Osteocyte (in vitro differentiated cells): ENCODE results near the gene PITPNC1. TPM values are rescaled to one million over a fixed set of nuclear protein-coding genes. Genes with fewer than 3 reads are reported as not detected.

Experiments used
- DNase-seq: peaks from one replicate; pipeline ENCODE4 v3.0.0; 2021; ENCODE audit warnings: mixed read lengths; ENCODE audit not compliant: unreplicated experiment; ENCODE audit errors: extremely low spot score
- H3K27ac Mint-ChIP-seq: one replicate; pipeline ENCODE4 v1.8.0; 2021; ENCODE audit warnings: mild to moderate bottlenecking, mixed read lengths; ENCODE audit not compliant: unreplicated experiment
- H3K27me3 Mint-ChIP-seq: one replicate; pipeline ENCODE4 v1.8.0; 2021; ENCODE audit warnings: mixed read lengths; ENCODE audit not compliant: unreplicated experiment
- H3K36me3 Mint-ChIP-seq: one replicate; pipeline ENCODE4 v1.8.0; 2021; ENCODE audit warnings: mixed read lengths; ENCODE audit not compliant: unreplicated experiment
- H3K4me1 Mint-ChIP-seq: one replicate; pipeline ENCODE4 v1.8.0; 2021; ENCODE audit warnings: mixed read lengths; ENCODE audit not compliant: unreplicated experiment
- H3K4me3 Mint-ChIP-seq: one replicate; pipeline ENCODE4 v1.8.0; 2021; ENCODE audit warnings: mild to moderate bottlenecking, moderate library complexity, mixed read lengths; ENCODE audit not compliant: unreplicated experiment
- H3K9me3 Mint-ChIP-seq: one replicate; pipeline ENCODE4 v1.8.0; 2021; ENCODE audit warnings: mixed read lengths; ENCODE audit not compliant: unreplicated experiment
- CTCF ChIP-seq: fragments of 200-600 bp; sonication (generic); IDR thresholded peaks from 2 replicates; pipeline ENCODE4 v1.5.0; 2021; ENCODE audit warnings: antibody characterized with exemption, mild to moderate bottlenecking, moderate library complexity
- total RNA-seq: library from RNA; stranded (reverse); gene quantifications from 2 replicates; pipeline ENCODE4 v1.2.1, GENCODE V29; 2021

PITPNC1 gene
- total RNA-seq, 1 donor from 2014 or later = 18.0 TPM

- TF ChIP-seq CTCF = no peak
- H3K27ac Mint-ChIP-seq = peak overlapping the region; percentile 93
Measured at GRCh38 chr17:67365738-67366192, 11.3 kb upstream of the PITPNC1 start.

GRCh38 chr17:67366193-67367157 is 10.6 kb upstream of the PITPNC1 start, which contains the start of gene PSMD12:
Gene PSMD12, minus strand, starts transcription at chr17:67366577. Its CDS starts 58 bp downstream, at chr17:67366519.
- H3K4me1 Mint-ChIP-seq = peaks cover 39% of the 10 kb centered on the region
- no peak for TF ChIP-seq CTCF

More at GRCh38 chr17:67365738-67366192, 11.3 kb upstream of the PITPNC1 start:
- Mint-ChIP-seq H3K4me1 (peaks cover 39% of the 10 kb centered on the region), H3K27me3 (no peaks in the 10 kb centered on the region), H3K36me3 (peaks cover 9% of the 10 kb centered on the region), H3K4me3 (peak overlapping the region; percentile 92), H3K9me3 (no peaks in the 10 kb centered on the region)
- DNase-seq = no peak

GRCh38 chr17:67369676-67370075 is 7.4 kb upstream of the PITPNC1 start:
- Mint-ChIP-seq H3K4me1 (peaks cover 24% of the 10 kb centered on the region), H3K4me3 (no peak overlapping the region), H3K27ac (no peak overlapping the region), H3K36me3 (no peaks in the 10 kb centered on the region), H3K9me3 (no peaks in the 10 kb centered on the region), H3K27me3 (no peaks in the 10 kb centered on the region)
- DNase-seq = no peak
- no peak for TF ChIP-seq CTCF

More at GRCh38 chr17:67366193-67367157, 10.6 kb upstream of the PITPNC1 start, which contains the start of gene PSMD12:
- H3K27ac Mint-ChIP-seq = peak within 1 kb of the TSS; percentile 93
- H3K36me3 Mint-ChIP-seq = peaks cover 5% of the 10 kb centered on the region
- H3K9me3 Mint-ChIP-seq = no peaks in the 10 kb centered on the region
- H3K27me3 Mint-ChIP-seq = no peaks in the 10 kb centered on the region
- peak; percentile 97 for DNase-seq
- peak within 1 kb of the TSS; percentile 92 for H3K4me3 Mint-ChIP-seq

GRCh38 chr17:67372751-67373150 is 4.3 kb upstream of the PITPNC1 start:
- Mint-ChIP-seq H3K4me3 (no peak overlapping the region), H3K9me3 (no peaks in the 10 kb centered on the region), H3K36me3 (no peaks in the 10 kb centered on the region), H3K4me1 (peaks cover 24% of the 10 kb centered on the region), H3K27ac (no peak overlapping the region), H3K27me3 (no peaks in the 10 kb centered on the region)
- DNase-seq = no peak
- no peak for TF ChIP-seq CTCF
